Neural progenitor cell (in vitro differentiated cells): Measurements from ENCODE around the gene SPOCD1.

ENCODE experiments used
- EZH2 ChIP-seq: fragments of 200-600 bp; sonication (generic); IDR thresholded peaks from 2 replicates; pipeline ENCODE4 v1.6.1; 2017; ENCODE audit warnings: antibody characterized with exemption, mild to moderate bottlenecking, moderate library complexity
- EZH2phosphoT487 ChIP-seq: fragments of 200-600 bp; sonication (generic); IDR thresholded peaks from 2 replicates; pipeline ENCODE4 v1.6.1; 2017; ENCODE audit warnings: antibody characterized with exemption
- TF ChIP-seq, protein P1 (sequence below): fragments of 200-600 bp; sonication (generic); IDR thresholded peaks from 2 replicates; pipeline ENCODE4 v1.5.1; 2017; ENCODE audit warnings: antibody characterized with exemption, mild to moderate bottlenecking

DNA sequence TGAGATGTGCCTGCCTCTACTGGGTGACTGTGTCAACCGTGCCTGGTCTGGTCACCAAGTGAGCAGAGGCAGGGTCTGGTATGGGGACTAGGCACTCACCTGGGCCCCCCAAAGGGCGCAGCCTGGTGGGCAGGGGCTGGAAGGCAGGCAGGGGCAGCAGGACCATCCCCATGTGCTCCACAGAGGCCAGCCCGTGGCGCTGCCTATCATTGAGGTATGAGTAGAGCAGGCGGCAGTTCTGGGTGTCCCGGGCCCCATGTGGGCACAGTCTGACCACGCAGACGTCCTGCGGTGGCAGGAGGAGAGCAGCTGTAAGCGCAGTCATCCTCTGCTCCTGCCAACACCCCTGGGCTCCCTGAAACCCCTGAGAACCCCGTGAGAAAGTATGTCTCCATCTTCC lies 23.7 kb downstream of the SPOCD1 start:
- TF ChIP-seq, protein P1, sequence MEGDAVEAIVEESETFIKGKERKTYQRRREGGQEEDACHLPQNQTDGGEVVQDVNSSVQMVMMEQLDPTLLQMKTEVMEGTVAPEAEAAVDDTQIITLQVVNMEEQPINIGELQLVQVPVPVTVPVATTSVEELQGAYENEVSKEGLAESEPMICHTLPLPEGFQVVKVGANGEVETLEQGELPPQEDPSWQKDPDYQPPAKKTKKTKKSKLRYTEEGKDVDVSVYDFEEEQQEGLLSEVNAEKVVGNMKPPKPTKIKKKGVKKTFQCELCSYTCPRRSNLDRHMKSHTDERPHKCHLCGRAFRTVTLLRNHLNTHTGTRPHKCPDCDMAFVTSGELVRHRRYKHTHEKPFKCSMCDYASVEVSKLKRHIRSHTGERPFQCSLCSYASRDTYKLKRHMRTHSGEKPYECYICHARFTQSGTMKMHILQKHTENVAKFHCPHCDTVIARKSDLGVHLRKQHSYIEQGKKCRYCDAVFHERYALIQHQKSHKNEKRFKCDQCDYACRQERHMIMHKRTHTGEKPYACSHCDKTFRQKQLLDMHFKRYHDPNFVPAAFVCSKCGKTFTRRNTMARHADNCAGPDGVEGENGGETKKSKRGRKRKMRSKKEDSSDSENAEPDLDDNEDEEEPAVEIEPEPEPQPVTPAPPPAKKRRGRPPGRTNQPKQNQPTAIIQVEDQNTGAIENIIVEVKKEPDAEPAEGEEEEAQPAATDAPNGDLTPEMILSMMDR, result no peak
- TF ChIP-seq EZH2 (no peak), EZH2phosphoT487 (no peak)
